GM21619 (cell line): ENCODE results near the gene ATP5F1D.

Experiments used
- ATAC-seq: cut with Tn5 transposase; IDR thresholded peaks from one replicate; pipeline ENCODE4 v1.9.1; 2021; ENCODE audit not compliant: unreplicated experiment

Gene ATP5F1D

GRCh38 chr19:1231729-1232637 is 9.6 kb upstream of the ATP5F1D start:
- ATAC-seq: no peak

DNA sequence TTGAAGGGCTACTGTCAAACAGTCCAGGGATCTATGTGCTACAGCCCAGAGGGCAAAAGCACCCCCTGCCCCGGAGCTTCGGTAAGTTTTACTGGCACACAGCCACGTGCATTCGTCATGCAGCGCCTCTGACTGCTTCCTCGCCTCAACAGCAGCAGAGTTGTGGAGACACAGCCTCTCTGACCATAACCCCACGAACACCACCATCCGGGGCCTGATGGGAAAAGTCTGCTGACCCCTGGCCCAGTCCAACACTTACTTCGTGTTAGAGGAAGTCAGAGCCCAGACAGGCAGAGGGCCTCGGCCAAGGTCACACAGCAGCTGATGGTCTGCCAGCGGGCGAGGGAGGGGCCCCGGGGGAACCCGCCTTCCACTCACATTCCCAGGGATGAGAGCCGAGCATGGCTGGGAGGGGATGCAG is 8.9 kb upstream of the ATP5F1D start:
- no peak for ATAC-seq

- ATAC-seq: no peak
Measured at GRCh38 chr19:1233115-1233667, 8.4 kb upstream of the ATP5F1D start.

DNA sequence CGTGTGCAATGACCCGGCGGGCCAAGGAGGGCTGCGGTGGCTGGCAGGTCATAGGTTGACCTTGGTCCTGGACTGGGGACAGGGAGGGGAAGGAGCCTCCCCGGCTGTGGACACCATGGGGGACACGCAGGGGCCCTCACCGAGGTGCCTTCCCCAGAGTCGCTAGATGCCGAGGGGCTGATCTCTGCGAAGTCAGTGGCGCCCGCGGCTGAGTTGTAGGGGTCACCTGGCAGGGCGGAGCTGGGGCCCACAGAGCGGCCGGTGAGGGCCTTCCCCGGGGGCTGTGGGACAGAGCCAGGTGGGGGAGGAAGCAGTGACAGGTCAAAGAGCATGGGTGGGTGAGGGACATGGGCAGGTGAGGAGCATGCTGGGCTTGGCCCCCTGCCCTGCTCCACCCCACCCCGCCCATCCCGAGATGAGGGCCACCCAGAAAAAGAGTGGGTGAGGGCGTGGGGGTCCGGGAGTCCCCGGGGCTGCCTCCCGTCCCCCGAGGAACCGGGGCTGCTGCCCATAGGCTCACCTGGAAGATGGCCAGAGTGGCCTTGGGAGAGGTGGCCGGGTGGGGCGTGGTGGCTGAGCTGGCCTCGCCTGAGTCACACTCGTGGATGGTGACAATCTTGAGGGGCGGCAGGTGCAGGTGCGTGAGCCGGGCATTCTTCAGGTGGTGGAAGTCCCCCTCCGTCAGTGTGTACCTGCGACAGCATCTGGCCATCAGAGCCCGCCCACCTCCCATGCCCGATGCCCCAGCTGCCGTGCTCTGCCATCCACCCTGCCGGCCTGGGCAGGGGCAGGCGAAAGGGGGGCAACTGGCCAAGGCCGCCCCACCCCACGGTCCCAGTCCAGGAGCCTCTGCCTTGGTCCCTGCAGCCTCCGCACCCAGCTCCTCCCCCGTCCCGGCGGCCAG is 7.2 kb upstream of the ATP5F1D start:
- no peak for ATAC-seq

- no peak for ATAC-seq
Measured at GRCh38 chr19:1234955-1235380, 6.6 kb upstream of the ATP5F1D start.

DNA sequence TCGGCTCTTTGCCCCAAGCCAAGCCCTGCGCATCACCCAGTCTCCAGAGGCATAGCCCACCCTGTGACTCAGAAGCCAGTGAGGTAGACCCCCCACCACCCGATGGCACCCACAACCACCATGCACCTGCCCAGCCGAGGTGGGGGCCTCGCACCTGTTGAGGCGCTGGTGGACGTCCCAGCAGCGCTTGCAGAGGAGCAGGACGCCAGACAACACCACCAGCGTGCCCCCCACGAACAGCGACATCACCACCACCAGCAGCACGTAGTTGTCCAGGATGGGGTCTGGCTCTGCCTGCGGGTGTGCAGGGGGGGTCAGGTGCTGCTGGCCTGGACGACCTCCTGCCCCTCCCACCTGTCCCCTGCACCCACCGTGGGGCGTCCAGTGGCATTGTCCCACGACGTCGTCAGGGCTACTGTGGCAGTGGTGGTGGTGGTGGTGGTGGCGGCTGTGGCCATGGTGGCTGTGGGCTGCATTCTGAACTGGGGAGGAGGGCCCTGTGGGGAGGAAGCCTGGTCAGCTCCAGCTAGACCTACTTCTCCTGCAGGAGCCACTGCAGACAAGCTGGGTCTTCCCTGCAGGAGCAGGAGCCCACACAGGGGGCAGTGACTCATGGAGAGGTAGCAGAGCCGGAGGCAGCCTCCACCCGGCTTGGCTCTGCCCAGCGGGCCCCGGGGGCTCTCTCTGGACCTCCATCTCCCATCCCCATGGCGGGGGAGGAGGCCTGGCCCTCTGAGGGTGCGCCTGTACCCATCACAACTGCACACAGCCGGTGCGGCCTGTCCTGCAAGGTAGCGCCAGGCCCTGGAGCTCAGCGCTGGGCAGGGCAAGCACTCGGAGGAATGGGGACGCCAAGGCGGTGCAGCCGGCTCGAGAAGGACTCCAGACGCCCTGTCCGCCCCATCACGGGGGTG is 5.7 kb upstream of the ATP5F1D start:
- no peak for ATAC-seq

- ATAC-seq: no peak
Measured at GRCh38 chr19:1236576-1236975, 5.0 kb upstream of the ATP5F1D start.

DNA sequence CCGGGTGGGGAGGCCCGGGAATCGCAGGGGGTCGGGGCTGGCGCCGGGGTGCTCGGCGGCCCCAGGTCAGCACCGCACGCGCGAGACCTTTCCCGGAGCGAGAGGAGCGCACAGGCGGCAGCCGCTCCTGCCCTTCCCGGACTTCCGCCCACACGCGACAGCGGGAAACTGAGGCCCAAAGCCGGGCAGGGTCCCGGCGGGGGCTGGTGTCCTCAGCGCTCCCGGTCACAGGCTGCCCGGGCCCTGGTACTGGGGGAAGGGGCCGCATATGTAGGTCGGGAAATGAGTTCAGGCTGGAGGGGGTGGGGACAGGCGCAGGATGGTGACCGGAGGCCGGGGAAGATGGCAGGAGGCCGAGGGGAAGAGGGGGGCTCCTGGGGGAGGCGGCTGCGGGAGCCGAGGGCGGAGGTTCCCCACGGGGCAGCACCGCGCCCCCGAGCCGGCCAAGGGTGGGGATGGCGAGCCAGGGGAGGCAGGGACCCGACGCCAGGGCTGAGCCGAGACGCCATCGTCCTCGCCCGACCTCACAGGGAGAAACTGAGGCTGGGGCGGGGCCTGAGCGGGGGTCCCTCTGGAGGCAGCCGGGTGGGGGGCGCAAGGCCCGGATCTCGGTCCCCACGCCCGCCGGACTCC is 4.4 kb upstream of the ATP5F1D start:
- no peak for ATAC-seq

DNA sequence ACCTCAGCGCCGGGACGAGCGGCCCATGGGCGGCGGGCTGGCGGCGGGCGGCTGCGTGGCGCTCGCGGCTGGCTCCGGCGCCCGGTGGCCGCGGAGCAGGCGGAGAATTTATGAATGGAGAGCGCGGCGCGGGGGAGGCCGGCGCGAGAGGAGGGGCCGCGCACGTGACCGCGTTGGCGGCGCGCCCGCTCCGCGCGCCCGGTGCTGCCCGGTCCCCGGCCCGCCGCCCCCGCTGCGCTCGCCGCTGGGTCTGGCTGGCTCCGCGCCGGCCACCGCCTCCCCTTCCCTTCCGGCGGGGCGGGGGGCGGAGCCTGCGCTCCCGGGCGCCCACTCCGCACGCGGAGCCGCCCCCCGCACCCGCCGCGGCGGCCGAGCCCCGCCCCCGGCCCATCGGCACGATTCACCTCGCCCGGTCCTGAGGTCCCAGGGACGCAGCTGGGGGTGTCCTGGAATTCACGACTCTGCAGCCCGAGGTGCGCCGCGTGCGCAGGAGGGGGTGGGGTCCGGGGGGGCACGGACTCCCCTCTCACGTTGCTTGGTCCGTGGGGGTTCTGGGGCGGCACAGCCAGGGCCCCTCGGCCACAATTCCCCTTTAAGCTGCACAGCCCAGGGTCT is 3.7 kb upstream of the ATP5F1D start, which contains the start of gene CBARP:
Gene CBARP (minus strand): TSS at position 252 of the 615 bp plus-strand sequence. CDS start 1,905 bp downstream, outside the sequence.
- no peak for ATAC-seq

DNA sequence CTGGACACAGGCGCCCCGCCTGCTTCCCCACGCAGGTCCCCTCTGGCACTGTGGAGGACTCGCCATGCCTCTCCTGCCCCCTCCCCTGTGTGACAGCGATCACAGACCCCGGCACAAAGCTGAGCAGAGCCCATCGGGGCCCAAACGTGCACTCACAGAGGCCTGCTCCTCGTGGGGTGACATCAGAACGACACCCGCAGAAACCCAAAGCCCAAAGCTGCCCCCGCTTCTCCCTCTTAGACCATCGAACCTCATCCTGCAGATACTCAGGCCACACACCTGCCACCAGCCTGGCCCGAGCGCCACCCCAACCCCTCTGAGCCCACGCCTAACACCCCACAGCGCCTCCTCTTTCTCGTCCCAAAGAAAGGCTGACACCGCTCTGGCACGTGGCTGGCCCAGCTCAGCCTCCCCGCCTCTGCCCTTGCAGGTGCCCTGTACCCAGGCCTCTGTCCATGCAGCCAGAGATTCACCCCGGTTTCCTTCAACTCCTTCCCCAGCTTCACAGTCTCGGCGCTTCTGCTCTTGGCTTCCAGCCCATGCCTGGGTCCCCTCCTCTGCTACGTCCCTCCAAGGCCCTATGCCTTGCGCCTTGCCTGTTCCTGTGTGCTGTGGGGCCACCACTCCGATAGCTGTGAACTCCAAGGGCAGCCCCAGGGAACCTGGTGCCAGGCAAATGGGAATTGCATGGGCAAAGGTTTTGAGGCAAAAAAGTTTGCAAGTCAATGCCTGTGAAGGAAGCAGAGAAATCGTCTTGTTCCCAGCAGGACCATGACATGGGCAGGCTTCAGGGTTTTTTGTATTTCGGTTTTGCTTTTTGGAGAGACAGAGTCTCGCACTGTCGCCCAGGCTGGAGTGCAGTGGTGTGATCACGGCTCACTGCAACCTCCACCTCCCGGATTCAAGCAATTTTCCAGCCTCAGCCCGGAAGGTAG is 2.9 kb upstream of the ATP5F1D start:
- no peak for ATAC-seq

- no peak for ATAC-seq
Measured at GRCh38 chr19:1239420-1239795, 2.1 kb upstream of the ATP5F1D start.

- ATAC-seq: peak; percentile 30
Measured at GRCh38 chr19:1239796-1240737, 1.5 kb upstream of the ATP5F1D start.

DNA sequence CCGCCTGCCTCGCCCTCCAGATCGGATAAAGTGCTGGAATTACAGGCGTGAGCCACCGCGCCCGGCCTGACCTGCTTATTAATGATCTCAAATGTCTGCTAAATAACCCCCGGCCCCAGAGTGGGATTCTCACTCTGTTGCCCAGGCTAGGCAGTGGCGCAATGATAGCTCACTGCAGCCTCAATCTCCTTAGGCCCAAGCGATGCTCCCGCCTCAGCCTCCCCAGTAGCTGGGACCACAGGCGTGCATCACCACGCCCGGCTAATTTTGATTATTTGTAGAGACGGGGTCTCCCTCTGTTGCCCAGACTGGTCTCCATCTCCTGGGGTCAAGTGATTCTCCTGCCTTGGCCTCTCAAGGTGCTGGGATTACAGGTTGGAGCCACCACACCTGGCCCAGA is 626 bp upstream of the ATP5F1D start:
- ATAC-seq: no peak

DNA sequence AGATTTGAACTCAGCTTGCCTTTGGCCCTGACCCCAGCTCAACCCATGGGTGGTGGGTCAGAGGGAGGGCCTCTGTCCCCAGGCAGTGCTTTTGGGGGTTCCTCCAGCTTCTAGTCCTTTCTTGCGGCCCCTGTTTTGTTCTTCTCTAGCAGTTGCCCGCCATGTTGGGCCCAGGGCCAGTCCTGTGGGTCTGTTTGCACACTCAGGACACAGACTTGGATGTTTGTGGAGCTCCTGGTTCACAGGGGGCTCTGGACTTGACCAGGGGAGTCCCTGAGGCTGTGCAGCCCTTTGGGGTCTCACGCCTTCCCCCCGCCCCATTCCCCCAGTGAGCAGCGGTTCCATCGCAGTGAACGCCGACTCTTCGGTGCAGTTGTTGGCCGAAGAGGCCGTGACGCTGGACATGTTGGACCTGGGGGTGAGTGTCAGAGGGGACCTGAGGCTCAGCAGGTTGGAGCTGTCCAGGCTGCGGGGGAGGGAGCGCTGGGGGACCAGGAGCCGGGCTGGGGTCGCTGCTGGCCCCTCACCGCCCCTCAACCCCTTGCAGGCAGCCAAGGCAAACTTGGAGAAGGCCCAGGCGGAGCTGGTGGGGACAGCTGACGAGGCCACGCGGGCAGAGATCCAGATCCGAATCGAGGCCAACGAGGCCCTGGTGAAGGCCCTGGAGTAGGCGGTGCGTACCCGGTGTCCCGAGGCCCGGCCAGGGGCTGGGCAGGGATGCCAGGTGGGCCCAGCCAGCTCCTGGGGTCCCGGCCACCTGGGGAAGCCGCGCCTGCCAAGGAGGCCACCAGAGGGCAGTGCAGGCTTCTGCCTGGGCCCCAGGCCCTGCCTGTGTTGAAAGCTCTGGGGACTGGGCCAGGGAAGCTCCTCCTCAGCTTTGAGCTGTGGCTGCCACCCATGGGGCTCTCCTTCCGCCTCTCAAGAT is 2.5 kb downstream of the ATP5F1D start:
- ATAC-seq: no peak

DNA sequence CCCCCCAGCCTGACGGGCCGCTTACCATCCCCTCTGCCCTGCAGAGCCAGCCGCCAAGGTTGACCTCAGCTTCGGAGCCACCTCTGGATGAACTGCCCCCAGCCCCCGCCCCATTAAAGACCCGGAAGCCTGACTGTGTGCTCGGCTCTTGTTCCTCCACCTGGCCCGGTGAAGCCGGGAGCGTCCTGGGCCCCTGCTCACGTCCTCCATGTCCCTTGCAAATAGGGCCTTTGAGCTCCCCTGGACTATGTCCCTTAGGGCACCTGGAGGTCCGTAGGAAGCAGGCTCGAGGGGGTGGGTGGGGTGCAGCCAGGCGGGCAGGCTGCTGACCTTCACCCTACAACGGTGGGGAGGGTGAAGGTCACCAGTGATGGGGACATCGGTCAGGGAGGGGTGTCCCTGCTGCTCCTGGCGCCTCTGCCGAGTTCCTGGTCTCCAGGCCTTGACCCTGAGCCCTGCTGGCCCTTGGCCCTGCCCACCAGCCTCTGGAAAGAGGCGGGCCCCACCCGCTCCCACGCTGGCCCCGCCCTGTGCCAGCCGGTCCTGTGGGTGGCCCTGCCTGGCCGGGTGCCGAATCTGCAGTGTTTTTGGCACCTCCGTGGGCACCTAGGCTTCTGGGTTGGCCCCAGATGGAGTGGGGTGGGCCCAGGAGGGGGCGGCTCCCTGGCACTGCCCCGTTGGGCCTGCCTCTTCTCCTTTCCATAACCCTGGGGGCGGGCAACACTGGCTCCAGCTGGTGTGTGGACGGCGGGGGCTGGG is 3.3 kb downstream of the ATP5F1D start:
- ATAC-seq: no peak
